ENCODE measurements around the gene BRICD5.

DNA sequence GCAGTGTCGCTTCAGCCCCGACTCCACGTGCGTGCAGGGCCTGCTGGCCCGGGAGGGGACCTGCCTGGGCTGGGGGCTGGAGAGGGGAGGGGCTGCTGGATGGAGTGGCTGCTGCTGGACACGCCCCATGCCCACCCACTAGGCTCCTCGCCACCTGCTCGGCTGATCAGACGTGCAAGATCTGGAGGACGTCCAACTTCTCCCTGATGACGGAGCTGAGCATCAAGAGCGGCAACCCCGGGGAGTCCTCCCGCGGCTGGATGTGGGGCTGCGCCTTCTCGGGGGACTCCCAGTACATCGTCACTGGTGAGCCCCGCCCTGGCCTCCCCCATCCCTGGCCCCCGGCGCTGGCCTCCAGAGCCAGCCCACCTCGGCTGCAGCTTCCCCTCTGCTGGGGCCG lies 2.4 kb downstream of the BRICD5 start:
- TF ChIP-seq, protein P1, sequence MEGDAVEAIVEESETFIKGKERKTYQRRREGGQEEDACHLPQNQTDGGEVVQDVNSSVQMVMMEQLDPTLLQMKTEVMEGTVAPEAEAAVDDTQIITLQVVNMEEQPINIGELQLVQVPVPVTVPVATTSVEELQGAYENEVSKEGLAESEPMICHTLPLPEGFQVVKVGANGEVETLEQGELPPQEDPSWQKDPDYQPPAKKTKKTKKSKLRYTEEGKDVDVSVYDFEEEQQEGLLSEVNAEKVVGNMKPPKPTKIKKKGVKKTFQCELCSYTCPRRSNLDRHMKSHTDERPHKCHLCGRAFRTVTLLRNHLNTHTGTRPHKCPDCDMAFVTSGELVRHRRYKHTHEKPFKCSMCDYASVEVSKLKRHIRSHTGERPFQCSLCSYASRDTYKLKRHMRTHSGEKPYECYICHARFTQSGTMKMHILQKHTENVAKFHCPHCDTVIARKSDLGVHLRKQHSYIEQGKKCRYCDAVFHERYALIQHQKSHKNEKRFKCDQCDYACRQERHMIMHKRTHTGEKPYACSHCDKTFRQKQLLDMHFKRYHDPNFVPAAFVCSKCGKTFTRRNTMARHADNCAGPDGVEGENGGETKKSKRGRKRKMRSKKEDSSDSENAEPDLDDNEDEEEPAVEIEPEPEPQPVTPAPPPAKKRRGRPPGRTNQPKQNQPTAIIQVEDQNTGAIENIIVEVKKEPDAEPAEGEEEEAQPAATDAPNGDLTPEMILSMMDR (conservative IDR thresholded peaks at IDR 0.05 in 1 of 2, IDR thresholded peaks at IDR 0.05 in 1 of 2; ENCODE audit: low read depth in 1 of 2, low read length in 2 of 2): no peak
- no peak for TF ChIP-seq EZH2 (IDR thresholded peaks at IDR 0.05; ENCODE audit: low read length, missing control alignments)

Data from fibroblast of lung (primary cell).